HTERT RPE-1 (cell line): Measurements from ENCODE around the gene EEF1A2.

Experiments
- in situ Hi-C: fragments of 300-500 bp; cut with MboI; formaldehyde crosslinking; loops from 4 replicates; pipeline ENCODE4 v1.14.3; 2020; ENCODE audit warnings: low sequenced_read_pairs

EEF1A2 gene

DNA sequence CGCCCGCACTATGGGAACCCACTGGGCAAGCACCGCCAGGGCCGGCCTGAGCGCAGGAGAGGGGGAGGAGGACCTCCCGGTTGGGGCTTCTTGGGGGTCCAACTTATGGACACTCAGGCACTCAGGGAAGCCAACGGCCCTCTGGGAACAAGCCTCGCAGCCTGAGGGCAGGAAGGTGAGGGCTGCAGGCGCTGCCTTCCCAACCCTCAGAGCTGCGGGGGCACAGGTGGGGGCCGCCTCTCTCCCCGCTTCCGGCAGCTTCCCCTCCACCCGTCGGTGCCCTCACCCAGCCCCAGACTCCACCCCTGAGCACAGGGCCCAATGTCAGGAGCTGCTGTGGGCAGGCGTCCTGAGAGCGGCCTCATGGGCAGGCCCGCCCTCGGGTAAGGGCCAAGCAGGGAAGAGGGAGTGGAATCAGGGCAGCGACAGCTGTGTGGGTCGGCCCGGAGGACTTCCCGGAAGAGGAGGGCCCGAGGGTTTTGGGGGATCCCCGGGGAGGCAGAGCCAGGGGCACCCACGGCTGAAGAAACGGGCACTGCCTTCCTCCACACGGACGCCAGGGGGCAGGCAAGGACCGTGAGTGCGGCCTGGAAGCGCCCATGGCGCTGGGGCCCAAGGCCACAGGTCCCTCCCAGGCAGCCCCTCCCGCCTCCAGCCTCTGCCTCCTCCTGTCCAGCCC is 38.8 kb upstream of the EEF1A2 start:
- in situ Hi-C loops: no loop called here

DNA sequence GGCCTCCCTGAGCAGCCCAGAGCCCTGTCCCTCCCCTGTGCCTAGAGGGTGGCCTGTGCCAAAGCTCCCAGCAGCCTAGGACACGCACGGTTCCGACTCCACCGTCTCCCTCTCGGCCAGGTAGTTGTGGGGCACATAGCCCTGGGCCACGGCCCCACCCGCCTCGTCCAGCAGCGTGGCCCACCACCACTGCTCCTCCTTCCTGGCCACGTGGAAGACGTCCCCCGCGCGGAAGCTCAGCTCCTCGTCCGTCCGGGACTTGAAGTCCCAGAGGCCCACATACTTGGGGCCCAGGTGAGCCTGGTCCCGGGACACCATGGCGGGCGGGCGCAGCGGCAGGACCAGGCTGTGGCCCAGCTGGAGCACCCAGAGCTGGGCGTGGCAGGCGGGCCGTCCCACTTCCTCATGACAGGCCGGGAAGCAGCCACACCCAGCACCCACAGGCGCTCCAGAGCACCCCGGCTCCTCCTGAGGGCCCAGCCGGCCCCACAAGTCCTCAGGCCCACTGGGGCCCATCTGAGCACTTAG is 38.2 kb upstream of the EEF1A2 start, which contains the start of gene PTK6:
Gene PTK6, minus strand, starts transcription at position 380 of the 528 bp plus-strand sequence. Its CDS starts 62 bp downstream, at position 318.
- in situ Hi-C loops: no loop called here

DNA sequence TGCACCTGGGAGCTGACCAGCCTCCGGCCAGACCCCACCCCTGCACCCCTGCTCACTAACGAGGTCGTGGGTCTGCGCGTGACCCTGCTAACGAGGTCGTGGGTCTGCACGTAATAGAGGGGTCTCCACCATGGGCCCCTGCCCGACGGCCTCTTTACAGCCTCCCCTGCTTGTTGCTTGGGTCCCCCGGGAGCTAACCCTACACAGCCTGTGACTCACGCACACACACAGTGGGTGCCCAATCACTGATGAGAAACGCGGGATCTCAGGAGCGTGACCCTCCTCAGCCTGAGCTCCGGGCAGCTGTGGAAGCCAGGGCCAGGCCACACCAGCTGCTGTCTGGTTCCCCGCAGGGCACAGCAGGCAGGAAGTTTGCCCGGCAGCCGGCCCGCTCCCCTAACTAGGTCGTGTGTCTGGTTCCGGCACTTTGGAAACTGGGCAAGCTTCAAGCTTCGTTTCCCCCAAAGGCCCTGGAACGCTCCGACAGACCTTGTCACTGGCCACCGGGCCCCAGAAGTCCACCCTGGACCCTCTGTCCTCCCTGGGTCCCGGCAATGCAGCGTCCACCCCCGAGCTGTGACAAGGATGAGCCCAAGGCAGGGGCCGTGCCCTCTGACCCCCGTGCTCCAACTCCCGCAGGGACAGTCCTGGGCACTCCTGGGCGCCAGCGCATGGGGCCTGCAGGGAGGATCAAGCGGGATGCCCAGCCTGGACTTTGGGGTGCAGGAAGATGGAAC is 37.5 kb upstream of the EEF1A2 start:
- in situ Hi-C loops: no loop called here

DNA sequence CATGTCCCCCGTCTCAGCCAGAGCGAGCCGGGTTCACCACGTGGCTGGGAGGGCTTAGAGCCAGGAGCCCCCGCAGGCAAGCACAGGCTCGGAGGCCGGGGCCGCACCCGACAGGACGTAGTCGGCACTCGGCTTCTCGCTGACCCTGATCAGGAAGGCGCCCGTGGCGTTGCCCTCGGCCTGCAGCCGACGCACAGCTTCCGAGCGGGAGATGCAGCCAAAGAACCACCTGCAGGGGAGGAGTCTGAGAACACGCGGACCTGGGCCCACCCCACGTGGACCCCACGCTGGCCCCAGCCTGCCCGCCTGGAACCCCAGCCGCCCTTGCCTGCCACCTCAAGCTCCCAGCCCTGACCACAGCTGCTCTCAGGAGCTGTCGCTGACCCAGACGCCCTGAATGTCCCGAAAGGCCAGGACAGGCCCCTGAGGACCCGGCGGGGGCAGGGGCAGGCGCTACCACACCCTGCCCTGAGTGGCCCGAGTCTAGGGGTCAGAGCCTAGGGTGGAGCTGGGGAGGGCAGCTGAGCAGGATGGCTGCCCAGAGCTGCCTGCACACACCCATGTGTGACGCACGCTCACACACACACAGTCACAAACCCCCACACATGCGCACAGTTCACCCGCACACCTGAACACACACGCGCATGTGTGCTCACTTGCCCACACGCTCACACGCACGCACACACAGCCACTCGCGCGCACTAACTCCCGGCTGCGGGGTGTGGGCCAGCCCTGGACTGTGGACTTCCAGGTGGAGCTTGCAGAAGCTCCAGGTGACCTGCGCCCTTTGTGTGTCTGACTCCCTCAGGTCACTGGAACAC is 36.2 kb upstream of the EEF1A2 start:
- in situ Hi-C loops: no loop called here

DNA sequence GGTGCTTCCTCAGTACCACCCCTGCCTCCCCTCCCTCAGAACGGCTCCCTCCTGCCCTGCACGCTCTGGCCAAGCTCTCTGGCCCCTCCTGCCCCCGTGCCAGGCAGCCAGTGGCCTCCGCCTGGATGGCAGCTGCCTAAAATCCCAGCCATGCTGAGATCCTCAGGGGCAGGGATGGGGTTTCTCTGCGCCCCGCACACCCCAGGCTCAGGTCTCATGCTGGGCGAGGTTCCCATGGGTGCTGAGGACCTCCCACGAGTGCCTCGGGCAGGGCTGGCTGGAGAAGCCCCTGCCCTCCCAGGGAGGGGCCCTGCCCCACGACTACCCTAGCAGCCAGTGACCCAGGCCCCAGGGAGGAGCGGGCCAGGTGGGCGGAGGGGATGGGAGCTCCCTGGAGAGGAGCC is 35.5 kb upstream of the EEF1A2 start:
- in situ Hi-C loops: no loop called here

DNA sequence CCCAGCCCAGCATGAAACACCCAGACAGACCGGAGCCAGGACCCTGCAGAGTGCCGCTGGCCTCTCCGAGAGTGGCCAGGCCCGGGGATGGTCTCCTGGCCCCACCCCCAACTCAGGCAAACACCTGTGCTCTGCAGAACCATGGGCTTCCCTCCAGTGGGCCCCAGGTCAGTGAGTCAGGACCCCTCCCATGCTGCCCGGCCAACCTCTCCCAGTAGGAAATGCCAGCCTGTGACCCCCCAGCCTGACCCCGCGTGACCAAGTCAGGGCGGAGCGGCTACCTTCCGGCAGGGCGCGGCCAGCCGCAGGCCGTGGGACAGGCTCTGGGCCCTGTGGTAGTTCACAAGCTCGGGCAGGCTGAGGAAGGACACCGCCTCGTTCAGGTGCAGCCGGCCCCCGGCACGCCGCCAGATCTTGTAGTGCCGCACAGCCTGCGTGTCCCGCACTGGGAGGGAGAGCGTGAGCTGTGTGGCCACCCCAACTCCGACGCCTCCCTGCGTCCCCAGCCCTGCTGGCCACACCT is 35.0 kb upstream of the EEF1A2 start:
- in situ Hi-C loops: no loop called here

DNA sequence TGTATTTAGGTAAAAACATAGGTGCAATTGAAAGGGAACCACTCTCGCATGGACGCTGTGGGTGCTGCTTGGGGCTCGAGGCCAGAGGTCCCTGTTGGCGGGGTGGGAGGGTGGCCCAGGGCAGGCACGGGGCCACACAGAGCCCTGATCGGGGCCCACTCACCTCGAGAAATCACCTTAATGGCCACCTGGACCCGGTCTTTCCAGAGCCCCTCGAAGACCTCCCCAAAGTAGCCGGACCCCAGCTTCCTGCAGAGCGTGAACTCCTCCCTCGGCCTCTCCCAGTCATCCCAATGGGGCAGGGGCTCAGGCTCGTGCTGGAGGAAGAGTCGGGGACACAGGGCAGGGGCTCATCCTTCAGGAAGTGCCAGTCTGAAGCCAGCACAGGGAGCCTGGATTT is 34.5 kb upstream of the EEF1A2 start:
- in situ Hi-C loops: no loop called here

DNA sequence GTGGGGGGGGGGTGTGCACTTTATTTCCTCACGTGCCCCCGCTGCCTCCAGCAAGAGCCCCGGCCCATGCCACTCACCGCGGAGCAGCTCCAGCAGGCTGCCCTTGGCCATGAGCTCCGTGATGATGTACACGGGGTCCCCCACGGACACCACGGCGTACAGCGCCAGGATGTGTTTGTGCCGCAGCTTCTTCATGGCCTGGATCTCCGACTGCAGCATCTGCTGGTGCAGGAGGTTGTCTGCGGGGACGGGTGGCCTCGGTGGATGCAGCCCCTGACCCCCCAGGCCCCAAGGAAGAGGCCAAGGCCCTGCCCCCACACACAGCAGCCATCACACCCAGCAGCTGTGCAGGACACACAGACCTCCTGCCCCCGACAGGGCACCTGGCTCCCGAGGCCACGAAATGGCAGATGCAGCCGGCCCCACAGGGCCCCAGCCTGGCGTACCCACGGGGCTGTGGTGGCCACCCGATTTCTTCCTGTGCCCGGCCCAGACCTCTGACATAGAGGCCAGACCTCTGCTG is 33.6 kb upstream of the EEF1A2 start:
- in situ Hi-C loops: no loop called here

DNA sequence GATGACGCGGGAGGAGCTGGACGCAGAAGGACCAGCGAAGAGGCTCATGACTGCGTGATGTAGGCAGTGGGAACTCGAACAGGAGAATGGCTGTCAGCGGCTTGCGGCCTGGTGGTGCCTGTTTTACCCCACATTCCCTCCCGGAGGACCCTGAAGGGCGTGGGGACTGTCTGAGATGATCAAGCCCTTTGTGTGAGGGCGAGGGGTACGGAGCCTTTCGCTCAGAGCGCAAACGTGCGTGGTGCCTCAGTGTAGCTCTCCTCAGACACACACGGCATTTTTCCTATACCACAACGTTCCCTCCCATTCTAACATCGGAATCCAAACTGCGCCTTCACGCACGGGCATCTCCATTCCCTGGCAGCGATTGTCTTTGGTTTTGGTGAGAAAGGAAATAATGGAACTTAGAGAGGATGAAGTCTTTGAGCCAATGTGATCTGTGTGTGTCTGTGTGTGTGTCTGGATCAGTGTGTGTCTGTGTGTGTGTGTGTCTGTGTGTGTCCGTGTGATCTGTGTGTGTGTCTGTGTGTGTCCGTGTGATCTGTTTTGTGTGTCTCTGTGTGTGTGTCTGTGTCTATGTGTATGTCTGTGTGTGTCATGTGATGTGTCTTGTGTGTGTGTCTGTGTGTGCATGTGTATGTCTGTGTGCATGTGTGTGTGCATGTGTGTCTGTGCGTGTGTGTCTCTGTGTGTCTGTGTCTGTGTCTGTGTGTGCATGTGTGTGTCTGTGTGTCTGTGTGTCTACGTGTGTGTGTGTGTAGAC is 33.0 kb upstream of the EEF1A2 start:
- in situ Hi-C loops: no loop called here

DNA sequence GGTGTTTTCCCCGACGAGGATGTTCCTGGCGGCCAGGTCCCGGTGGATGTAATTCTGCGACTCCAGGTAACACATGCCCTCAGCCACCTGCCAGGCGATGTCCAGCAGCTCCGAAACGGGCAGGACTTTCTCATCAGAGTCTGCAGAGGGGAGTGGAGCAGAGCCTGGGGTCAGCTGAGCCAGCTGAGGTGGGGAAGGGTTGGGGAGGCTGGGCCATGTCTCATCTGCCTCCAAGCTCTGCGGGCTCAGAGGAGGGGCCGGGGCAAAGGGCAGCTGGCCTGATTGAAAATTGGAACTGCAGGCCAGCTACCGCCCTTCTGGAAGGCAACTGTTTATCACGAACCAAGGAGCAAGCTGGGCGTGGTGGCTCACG is 31.9 kb upstream of the EEF1A2 start:
- in situ Hi-C loops: no loop called here

DNA sequence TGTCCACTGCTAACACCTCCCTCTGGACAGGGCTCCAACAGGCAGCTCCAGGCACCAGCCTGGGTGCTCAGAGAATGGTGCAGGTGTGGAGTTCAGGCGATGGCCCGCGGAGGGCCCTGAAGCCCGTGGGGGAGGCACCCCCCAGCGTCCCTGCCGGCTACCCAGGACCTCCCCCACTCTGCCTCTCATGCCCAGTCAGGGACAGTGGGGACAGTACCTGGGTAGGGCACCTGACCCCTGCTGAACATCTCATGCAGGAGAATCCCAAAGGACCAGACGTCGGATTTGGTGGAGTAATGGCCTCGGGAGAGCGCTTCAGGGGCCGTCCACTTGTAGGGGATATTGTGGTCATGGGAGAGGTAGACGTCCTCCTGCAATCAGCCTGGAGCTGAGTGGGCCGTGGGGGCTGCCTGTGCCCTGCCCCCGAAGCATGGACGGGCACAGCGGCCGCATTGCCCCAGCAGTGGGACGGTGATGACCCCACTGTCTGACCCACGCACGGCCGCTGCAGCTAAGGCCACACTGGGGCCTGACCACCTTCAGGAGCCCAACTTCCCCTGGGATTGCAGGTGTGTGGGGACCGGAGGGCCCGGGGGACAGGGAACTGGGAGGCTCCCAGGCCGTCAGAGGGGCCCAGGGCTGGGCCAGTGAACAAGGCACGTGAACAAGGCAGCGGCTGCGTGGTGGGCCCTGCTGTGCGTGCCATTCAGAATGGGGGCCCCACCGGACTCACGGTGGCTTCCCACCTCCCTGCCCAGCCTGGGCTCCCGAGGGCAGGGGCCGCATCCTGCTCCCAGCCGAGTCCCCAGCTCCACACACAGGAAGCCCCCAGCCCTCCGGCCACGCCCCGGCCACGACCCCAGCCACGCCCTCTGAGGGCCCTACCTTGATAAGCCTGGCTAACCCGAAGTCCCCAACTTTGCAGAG is 31.2 kb upstream of the EEF1A2 start:
- in situ Hi-C loops: no loop called here

DNA sequence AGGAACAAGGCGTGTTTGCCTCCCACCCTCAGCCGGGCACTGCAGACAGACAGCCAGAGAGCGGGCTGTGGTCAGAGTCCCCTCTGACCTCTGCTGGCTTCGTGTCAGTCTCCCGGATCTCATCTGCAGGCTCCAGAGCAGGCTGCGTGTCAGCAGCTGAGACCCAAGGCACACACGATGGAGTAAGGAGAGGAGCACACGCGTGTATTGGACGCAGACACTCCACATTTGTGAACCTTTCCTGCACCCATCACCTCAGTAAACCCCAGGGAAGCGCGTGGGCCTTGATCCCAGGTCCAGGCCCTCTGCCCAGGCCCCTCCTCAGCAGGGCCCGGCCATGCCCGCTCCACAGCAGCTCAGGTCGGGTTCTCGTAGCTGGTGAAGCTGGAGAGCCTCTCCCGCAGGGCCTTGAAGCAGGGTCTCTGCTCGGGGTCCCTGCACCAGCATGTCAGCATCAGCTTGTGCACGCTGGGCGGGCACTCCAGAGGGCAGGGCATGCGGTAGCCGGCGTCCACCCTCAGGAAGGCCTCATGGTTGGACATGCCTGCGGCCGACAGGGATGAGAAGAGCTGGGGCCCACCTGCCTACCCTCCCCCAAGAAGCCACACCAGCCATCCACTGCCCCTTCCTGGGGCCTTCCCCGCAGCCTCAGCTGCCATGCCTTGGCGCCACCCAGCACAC is 30.4 kb upstream of the EEF1A2 start:
- in situ Hi-C loops: no loop called here

DNA sequence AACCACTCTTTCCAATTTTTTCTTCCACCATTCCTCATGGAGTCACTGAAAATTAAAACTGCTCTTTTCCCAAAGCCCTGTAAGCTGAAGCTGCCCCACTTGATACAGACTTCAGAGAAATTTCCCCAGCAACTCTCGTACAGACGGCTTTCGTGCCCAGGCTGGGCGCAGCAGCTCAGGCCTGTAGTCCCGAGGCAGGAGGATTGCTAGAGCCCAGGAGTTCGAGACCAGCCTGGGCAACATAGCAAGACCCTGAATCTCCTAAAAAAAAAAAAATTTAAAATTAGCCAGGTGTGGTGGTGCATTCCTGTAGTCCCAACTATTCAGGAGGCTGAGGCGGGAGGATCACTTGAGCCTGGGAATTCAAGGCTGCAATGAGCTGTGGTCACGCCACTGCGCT is 28.3 kb upstream of the EEF1A2 start:
- in situ Hi-C loops: no loop called here

DNA sequence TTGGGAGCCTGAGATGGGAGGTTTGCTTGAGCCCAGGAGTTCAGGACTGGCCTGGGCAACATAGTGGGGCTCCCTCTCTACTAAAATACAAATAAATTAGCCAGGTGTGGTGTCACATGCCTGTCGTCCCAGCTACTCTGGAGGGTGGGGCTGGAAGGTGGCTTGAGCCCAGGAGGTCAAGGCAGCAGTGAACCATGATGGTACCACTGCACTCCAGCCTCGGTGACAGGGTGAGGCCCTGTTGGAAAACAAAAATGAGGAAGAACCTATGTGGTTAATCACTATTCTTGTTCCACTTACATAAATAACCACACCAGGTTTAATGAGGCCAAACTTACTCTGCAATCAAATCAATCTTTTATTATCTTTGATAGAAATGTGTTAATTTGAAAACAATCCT is 27.1 kb upstream of the EEF1A2 start:
- in situ Hi-C loops: no loop called here

DNA sequence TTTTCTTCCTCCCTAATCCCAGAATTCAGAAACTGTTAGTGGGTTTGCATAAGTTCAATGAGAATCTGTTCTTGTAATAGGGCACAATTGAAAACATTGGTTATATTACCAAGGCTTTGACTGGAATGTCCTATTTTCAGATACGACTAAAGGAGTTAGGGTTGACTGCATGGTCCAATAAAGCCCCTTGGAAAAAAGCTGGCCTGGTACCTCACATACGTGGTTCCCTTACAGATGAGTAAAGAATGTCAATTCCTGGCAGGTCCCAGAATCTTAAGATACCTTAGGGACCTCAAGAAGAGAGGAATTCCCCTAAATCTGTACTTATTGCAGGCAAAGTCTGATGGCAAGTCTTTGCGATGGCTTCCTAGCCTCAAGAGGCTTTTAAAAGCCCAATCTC is 26.3 kb upstream of the EEF1A2 start:
- in situ Hi-C loops: no loop called here

DNA sequence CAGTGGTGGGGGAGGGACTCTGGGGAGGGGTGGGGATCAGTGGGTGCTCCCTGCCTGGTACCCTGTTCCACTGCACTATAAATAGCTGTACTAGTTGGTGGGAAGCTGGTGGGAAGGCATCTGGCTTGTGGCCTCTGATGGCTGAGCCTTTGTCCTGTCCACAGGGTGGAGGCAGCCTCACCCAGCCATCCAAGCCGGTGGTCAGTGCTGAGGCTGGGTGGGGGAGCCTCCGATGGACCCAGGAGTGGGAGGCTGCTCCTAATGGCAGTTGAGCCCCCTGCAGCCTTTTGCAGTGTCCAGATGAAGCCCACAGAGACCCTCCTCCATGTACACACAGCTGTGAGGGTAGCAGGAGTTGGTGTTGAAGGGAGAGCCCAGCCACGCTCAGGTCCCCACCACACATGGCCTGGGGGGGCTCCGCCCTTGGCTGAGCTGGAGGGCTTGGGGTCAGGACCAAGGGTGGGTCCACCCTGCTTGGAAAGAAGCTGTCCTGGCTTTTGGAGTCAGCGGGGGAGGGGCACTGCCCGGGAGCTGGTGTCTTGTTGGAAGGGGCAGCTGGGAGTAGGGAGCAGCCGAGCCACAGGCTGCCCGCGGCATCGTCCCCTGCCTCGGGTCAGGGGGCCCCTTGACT is 24.2 kb upstream of the EEF1A2 start:
- in situ Hi-C loops: no loop called here

DNA sequence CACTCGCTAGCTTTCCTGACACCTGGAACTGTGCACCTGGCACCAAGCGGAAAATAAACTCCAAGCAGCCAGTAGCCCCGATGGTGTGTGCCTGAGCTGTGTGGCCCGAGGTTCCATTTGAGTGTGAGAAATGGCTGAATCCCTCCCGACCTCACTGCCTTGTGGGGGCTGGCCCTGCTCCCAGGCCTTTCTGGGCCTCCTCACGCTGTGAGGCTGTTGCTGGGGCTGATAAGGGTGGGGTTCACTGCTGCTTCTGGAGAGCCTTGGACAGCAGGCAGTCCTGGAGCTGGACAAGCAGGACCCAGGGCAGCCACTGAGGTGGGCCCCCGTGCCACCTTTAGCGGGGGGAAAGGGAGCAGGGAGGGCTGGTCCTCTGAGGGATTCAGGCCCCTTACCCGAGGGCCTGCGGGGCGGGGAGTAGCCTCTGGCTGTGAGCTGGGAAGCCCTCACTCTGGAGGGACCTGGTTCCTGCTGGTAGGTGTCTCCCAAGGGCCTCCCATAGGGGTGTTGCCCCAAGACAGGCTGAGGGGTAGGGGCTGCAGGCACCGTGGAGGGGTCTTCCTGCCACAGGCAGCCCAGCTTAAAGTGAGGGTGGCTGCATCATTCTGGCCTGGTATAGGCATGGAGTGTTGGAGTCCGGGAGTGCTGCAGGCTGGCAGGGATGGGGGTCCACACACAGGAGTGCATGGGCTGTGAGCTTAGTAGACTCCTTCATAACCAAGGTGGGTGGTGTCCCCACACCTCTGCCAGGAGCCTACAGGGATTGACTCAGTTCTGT is 23.4 kb upstream of the EEF1A2 start:
- in situ Hi-C loops: no loop called here
